A673 (cell line): Measurements from ENCODE around the gene STPG2. TPM values are rescaled to one million over a fixed set of nuclear protein-coding genes. Genes with fewer than 3 reads are reported as not detected.

Experiments
- BruUV-seq: library from RNA; stranded (reverse); fragments of 400-500 nt; replicated peaks from 2 replicates; lab custom pipeline; 2021; lab: Mats Ljungman, UMichigan
- CTCF ChIA-PET: fragments of 300-600 bp; sonication (Branson Sonifier 250); formaldehyde crosslinking; loops from one replicate; lab custom pipeline; 2022; ENCODE audit warnings: antibody characterized with exemption; lab: Charles Lee
- POLR2A ChIA-PET: fragments of 300-600 bp; sonication (Branson Sonifier 250); formaldehyde crosslinking; loops from one replicate; lab custom pipeline; 2022; ENCODE audit warnings: antibody characterized with exemption; ENCODE audit not compliant: low non-redundant PET; lab: Charles Lee
- DNase-seq: peaks from one replicate; pipeline ENCODE4 v3.0.0-alpha.2; 2015; ENCODE audit warnings: low spot score
- H3K27ac ChIP-seq: fragments of 200-600 bp; sonication (generic); 2 replicates; pipeline ENCODE4 v1.5.1; 2016; ENCODE audit warnings: mixed run types, low read depth, mild to moderate bottlenecking, mixed read lengths, antibody characterized with exemption, low read length; ENCODE audit not compliant: poor library complexity, severe bottlenecking
- H3K27me3 ChIP-seq: fragments of 200-600 bp; sonication (generic); replicated peaks from 2 replicates; pipeline ENCODE4 v1.6.1; 2017; ENCODE audit warnings: mixed run types, low read depth, mild to moderate bottlenecking, mixed read lengths, antibody characterized with exemption, low read length; ENCODE audit not compliant: insufficient read depth, poor library complexity
- H3K36me3 ChIP-seq: fragments of 200-600 bp; sonication (generic); 2 replicates; pipeline ENCODE4 v1.6.1; 2016; ENCODE audit warnings: mixed run types, mild to moderate bottlenecking, mixed read lengths, antibody characterized with exemption, low read length; ENCODE audit not compliant: insufficient read depth, poor library complexity, severe bottlenecking
- H3K4me1 ChIP-seq: fragments of 200-600 bp; sonication (generic); 2 replicates; pipeline ENCODE4 v1.6.1; 2017; ENCODE audit warnings: mixed run types, mild to moderate bottlenecking, mixed read lengths, antibody characterized with exemption, low read length; ENCODE audit not compliant: insufficient read depth, poor library complexity, severe bottlenecking
- H3K4me3 ChIP-seq: fragments of 200-600 bp; sonication (generic); 2 replicates; pipeline ENCODE4 v1.5.1; 2016; ENCODE audit warnings: low read depth, mixed run types, mild to moderate bottlenecking, mixed read lengths, low read length; ENCODE audit not compliant: poor library complexity, severe bottlenecking
- H3K9me3 ChIP-seq: fragments of 200-600 bp; sonication (generic); 2 replicates; pipeline ENCODE4 v1.6.1; 2016; ENCODE audit warnings: mixed run types, low read depth, mild to moderate bottlenecking, mixed read lengths, antibody characterized with exemption, low read length; ENCODE audit not compliant: poor library complexity, severe bottlenecking
- CTCF ChIP-seq: fragments of 300-800, 200-600 bp; sonication (generic); conservative IDR thresholded peaks from 2 replicates; pipeline ENCODE4 v1.5.1; 2017; ENCODE audit warnings: low read depth, mild to moderate bottlenecking, antibody characterized with exemption, low read length, moderate library complexity, mixed read lengths
- EZH2 ChIP-seq: fragments of 200-600 bp; sonication (generic); IDR thresholded peaks from 2 replicates; pipeline ENCODE4 v1.6.1; 2017; ENCODE audit warnings: borderline replicate concordance, low read depth, mild to moderate bottlenecking, mixed read lengths, antibody characterized with exemption, low read length; ENCODE audit not compliant: poor library complexity, severe bottlenecking
- intact Hi-C: fragments of 100-400 bp; cut with micrococcal nuclease; formaldehyde crosslinking; loops from one replicate; pipeline ENCODE4 v1.10.0; 2022; ENCODE audit not compliant: unreplicated experiment
- total RNA-seq: library from RNA; stranded (reverse); gene quantifications from 2 replicates; pipeline ENCODE4 v1.2.3, GENCODE V29; 2021

Gene STPG2
- total RNA-seq, 1 experiment from 2014 or later, result not detected

GRCh38 chr4:97548186-97548585 lies 595.1 kb downstream of the STPG2 start:
- ChIA-PET CTCF (no interaction called here), POLR2A (no interaction called here)
- intact Hi-C loops, result no loop called here
- no peaks in the 10 kb centered on the region for H3K4me1 ChIP-seq
- BruUV-seq, result no TSS peak
- peaks cover 7% of the 10 kb centered on the region for H3K9me3 ChIP-seq
- H3K27me3 ChIP-seq, result no peaks in the 10 kb centered on the region
- H3K4me3 ChIP-seq, result no peak overlapping the region
- H3K27ac ChIP-seq, result no peak overlapping the region
- TF ChIP-seq CTCF (no peak), EZH2 (no peak)
- DNase-seq, result no peak
- no peaks in the 10 kb centered on the region for H3K36me3 ChIP-seq

- no TSS peak for BruUV-seq
- Histone ChIP-seq H3K27me3 (no peaks in the 10 kb centered on the region), H3K9me3 (no peaks in the 10 kb centered on the region), H3K27ac (no peak overlapping the region), H3K4me1 (no peaks in the 10 kb centered on the region), H3K4me3 (no peak overlapping the region), H3K36me3 (no peaks in the 10 kb centered on the region)
- no peak for DNase-seq
- intact Hi-C loops, result no loop called here
- CTCF ChIA-PET, result no interaction called here
- no peak for TF ChIP-seq CTCF
- no peak for TF ChIP-seq EZH2
- POLR2A ChIA-PET, result interaction anchor here (0.6 kb wide), 1 partner anchor 77 kb away, joined by 4 read pairs; no protein-coding TSS in a partner anchor
Measured at GRCh38 chr4:97531351-97531750, 611.9 kb downstream of the STPG2 start.

GRCh38 chr4:97530676-97531075 lies 612.6 kb downstream of the STPG2 start:
- Histone ChIP-seq H3K36me3 (no peaks in the 10 kb centered on the region), H3K4me1 (no peaks in the 10 kb centered on the region), H3K27ac (no peak overlapping the region), H3K27me3 (no peaks in the 10 kb centered on the region), H3K4me3 (no peak overlapping the region), H3K9me3 (no peaks in the 10 kb centered on the region)
- CTCF ChIA-PET, result no interaction called here
- DNase-seq, result no peak
- BruUV-seq, result no TSS peak
- no peak for TF ChIP-seq EZH2
- TF ChIP-seq CTCF, result no peak
- POLR2A ChIA-PET, result interaction anchor here (0.6 kb wide), 1 partner anchor 78 kb away, joined by 4 read pairs; no protein-coding TSS in a partner anchor
- intact Hi-C loops, result no loop called here
